ENCODE results near the gene CREB5. TPM values are rescaled to one million over a fixed set of nuclear protein-coding genes. Genes with fewer than 3 reads are reported as not detected.

The CREB5 gene
- total and polyA plus RNA-seq, 9 donors = 0.71 to 15.0 (median 2.7) TPM

DNA sequence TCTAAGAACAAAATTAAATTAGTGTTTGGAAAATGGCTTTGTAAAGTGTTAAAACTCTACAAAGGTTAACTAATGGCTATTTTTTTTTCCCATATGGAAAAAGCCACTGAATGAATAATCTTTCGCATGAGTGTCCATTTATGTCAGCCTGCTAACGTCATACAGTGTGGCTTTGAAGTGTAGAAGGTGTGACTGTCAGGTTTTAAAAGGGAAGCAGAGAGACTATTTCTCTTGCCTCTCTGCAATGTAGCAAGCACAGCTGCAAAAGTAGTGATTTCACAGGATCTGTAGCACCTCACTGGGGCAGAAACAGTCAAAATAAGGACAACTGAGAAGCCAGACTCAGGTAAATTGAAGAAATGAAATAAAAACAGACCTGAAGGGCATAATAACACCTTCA, 53.4 kb downstream of the CREB5 start:
- no peak overlapping the region for H3K27ac ChIP-seq
- TF ChIP-seq POLR2A (IDR thresholded peaks at IDR 0.05) (no peak), EP300 (IDR thresholded peaks at IDR 0.05) (no peak)
- TF ChIP-seq, protein P1, sequence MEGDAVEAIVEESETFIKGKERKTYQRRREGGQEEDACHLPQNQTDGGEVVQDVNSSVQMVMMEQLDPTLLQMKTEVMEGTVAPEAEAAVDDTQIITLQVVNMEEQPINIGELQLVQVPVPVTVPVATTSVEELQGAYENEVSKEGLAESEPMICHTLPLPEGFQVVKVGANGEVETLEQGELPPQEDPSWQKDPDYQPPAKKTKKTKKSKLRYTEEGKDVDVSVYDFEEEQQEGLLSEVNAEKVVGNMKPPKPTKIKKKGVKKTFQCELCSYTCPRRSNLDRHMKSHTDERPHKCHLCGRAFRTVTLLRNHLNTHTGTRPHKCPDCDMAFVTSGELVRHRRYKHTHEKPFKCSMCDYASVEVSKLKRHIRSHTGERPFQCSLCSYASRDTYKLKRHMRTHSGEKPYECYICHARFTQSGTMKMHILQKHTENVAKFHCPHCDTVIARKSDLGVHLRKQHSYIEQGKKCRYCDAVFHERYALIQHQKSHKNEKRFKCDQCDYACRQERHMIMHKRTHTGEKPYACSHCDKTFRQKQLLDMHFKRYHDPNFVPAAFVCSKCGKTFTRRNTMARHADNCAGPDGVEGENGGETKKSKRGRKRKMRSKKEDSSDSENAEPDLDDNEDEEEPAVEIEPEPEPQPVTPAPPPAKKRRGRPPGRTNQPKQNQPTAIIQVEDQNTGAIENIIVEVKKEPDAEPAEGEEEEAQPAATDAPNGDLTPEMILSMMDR (IDR thresholded peaks at IDR 0.05) = no peak
- no peaks in the 10 kb centered on the region for H3K9me3 ChIP-seq
- no peak overlapping the region for H3K4me3 ChIP-seq
- 83 to 85% (median 85%) methylated on average over 2 of the region's 2 CpGs for WGBS, 3 donors
- H3K4me1 ChIP-seq (ENCODE audit: insufficient read depth) = no peaks in the 10 kb centered on the region
- no peaks in the 10 kb centered on the region for H3K36me3 ChIP-seq
- H3K27me3 ChIP-seq = no peaks in the 10 kb centered on the region
- DNase-seq = no peak
- intact Hi-C loops (cut with DNase I) = no loop called here

DNA sequence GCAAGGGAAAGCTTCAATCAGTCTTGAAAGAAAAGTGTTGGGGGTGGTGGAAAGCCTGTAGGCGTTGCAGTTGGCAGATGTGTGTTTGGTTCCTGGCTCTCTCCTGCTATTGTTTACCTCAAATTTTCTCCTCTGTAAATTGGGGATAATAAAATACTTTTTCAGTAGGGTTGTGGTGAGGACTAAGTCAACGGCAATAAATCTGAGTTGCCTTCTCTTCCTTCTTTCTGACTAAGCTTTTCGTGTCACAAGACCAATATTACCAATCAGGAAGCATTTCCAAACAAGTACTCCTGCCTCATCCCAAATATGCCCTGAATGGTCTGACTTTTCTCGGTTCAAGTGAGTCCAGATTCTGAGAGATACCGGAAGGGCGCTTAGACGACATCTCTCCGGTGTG, 54.0 kb downstream of the CREB5 start:
- intact Hi-C loops (cut with DNase I) = no loop called here
- no peak overlapping the region for H3K4me3 ChIP-seq
- H3K27ac ChIP-seq = no peak overlapping the region
- TF ChIP-seq, protein P1 (IDR thresholded peaks at IDR 0.05) = no peak
- TF ChIP-seq POLR2A (IDR thresholded peaks at IDR 0.05) = no peak
- no peak for TF ChIP-seq EP300 (IDR thresholded peaks at IDR 0.05)
- no peaks in the 10 kb centered on the region for H3K36me3 ChIP-seq
- no peaks in the 10 kb centered on the region for H3K4me1 ChIP-seq (ENCODE audit: insufficient read depth)
- H3K27me3 ChIP-seq = no peaks in the 10 kb centered on the region
- 66 to 83% (median 75%) methylated on average over 8 of the region's 8 CpGs for WGBS, 3 donors
- DNase-seq = no peak
- H3K9me3 ChIP-seq = no peaks in the 10 kb centered on the region

DNA sequence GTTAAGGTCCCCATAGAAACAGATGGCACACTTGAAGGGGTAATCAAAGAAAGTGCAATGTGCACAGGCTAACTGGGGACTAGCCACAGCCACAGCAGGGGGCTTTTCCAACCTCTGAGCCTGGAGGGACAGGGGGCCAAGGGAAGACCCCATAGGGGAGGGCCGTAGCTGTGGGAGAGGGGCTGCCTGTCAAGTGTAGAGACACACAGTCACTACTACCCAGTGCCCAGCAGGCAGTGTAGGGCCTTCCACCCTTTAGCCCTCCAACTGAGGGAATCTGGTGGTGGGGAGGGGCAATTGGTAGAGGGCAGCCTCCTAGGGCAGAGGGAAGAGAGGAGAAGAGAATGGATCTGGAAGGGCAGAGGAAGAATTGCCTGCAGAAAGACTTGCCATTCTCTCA, 54.6 kb downstream of the CREB5 start:
- Histone ChIP-seq H3K4me3 (no peak overlapping the region), H3K4me1 (ENCODE audit: insufficient read depth) (no peaks in the 10 kb centered on the region), H3K27me3 (no peaks in the 10 kb centered on the region), H3K36me3 (no peaks in the 10 kb centered on the region), H3K27ac (no peak overlapping the region), H3K9me3 (no peaks in the 10 kb centered on the region)
- no peak for DNase-seq
- intact Hi-C loops (cut with DNase I) = no loop called here
- TF ChIP-seq EP300 (IDR thresholded peaks at IDR 0.05) = no peak
- TF ChIP-seq, protein P1 (IDR thresholded peaks at IDR 0.05) = no peak
- TF ChIP-seq POLR2A (IDR thresholded peaks at IDR 0.05) = no peak
- 74 to 89% (median 79%) methylated on average over 1 of the region's 1 CpG for WGBS, 3 donors

DNA sequence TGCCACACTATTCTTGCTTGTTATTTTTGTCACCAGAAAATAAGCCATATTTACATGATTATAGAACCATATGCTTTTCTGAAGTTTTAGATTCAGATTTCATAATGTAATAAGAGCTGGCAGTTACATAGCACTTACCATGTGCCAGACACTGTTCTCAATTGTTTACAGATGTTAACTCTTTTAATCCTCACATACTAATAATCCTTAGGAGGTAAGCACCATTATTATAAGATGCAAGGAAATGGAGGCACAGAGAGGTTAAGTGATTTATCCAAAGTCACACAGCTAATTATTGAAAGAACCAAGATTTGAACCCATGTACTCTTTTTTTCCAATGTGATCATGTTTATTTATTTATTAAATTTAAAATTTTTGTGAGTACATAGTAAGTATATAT, 57.2 kb downstream of the CREB5 start:
- no peaks in the 10 kb centered on the region for H3K9me3 ChIP-seq
- no peaks in the 10 kb centered on the region for H3K36me3 ChIP-seq
- TF ChIP-seq EP300 (IDR thresholded peaks at IDR 0.05) (no peak), POLR2A (IDR thresholded peaks at IDR 0.05) (no peak)
- TF ChIP-seq, protein P1 (IDR thresholded peaks at IDR 0.05) = no peak
- no peak overlapping the region for H3K4me3 ChIP-seq
- no peak overlapping the region for H3K27ac ChIP-seq
- H3K4me1 ChIP-seq (ENCODE audit: insufficient read depth) = no peaks in the 10 kb centered on the region
- H3K27me3 ChIP-seq = no peaks in the 10 kb centered on the region
- intact Hi-C loops (cut with DNase I) = no loop called here
- DNase-seq = no peak

DNA sequence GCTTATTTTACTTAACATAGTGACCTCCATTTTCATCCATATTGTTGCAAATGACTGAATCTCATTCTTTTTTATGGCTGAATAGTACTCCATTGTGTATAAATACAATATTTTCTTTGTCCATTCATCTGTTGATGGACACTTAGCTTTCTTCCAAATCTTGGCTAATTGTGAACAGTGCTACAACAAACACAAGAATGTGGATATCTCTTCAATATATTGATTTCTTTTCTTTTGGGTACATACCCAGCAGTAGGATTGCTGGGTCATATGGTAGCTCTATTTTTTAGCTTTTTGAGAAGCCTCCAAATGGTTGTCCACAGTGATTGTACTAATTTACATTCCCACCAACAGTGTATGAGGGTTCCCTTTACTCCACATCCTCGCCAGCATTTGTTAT, 58.0 kb downstream of the CREB5 start:
- WGBS, 3 donors = 87 to 93% (median 92%) methylated on average over 1 of the region's 1 CpG
- Histone ChIP-seq H3K27ac (no peak overlapping the region), H3K27me3 (no peaks in the 10 kb centered on the region), H3K36me3 (no peaks in the 10 kb centered on the region), H3K9me3 (no peaks in the 10 kb centered on the region), H3K4me3 (no peak overlapping the region), H3K4me1 (ENCODE audit: insufficient read depth) (no peaks in the 10 kb centered on the region)
- intact Hi-C loops (cut with DNase I) = no loop called here
- TF ChIP-seq POLR2A (IDR thresholded peaks at IDR 0.05) (no peak), EP300 (IDR thresholded peaks at IDR 0.05) (no peak)
- TF ChIP-seq, protein P1 (IDR thresholded peaks at IDR 0.05) = no peak
- no peak for DNase-seq

Data from ovary (tissue), 9 donors.